Stimulated activated CD8-positive, alpha-beta memory T cell treated with anti-CD3 and anti-CD28 coated beads, Interleukin-4, amount 100 ng/mL, for 24 hours (primary cell): Measurements from ENCODE around the gene GSN.

Experiments used
- DNase-seq: peaks from one replicate; pipeline ENCODE4 v3.0.0-alpha.2; 2020; ENCODE audit warnings: low read depth

The GSN gene

GRCh38 chr9:121246821-121247561 lies 21.0 kb upstream of the GSN start:
- DNase-seq: no peak

GRCh38 chr9:121249563-121249962 lies 18.4 kb upstream of the GSN start:
- DNase-seq: no peak

- DNase-seq: no peak
These were observed 15.7 kb upstream of the GSN start for GRCh38 chr9:121252104-121252851.

- no peak for DNase-seq
These were observed 14.8 kb upstream of the GSN start for GRCh38 chr9:121253162-121253561.

- no peak for DNase-seq
These were observed 14.0 kb upstream of the GSN start for GRCh38 chr9:121253821-121254501.

GRCh38 chr9:121259498-121259897 lies 8.5 kb upstream of the GSN start:
- no peak for DNase-seq

GRCh38 chr9:121259935-121260334 lies 8.0 kb upstream of the GSN start:
- no peak for DNase-seq

- DNase-seq: no peak
These were observed 7.4 kb upstream of the GSN start for GRCh38 chr9:121260457-121261106.

GRCh38 chr9:121261107-121261460 lies 6.9 kb upstream of the GSN start:
- DNase-seq: no peak

- no peak for DNase-seq
These were observed 6.2 kb upstream of the GSN start for GRCh38 chr9:121261755-121262154.

GRCh38 chr9:121262423-121262822 lies 5.5 kb upstream of the GSN start:
- no peak for DNase-seq

GRCh38 chr9:121262953-121263352 lies 5.0 kb upstream of the GSN start:
- no peak for DNase-seq

- no peak for DNase-seq
These were observed 1.6 kb upstream of the GSN start for GRCh38 chr9:121266356-121266755.

GRCh38 chr9:121266906-121267650 lies 884 bp upstream of the GSN start:
- no peak for DNase-seq

GRCh38 chr9:121268598-121268850 lies 562 bp downstream of the GSN start:
- no peak for DNase-seq

- no peak for DNase-seq
These were observed 1.1 kb downstream of the GSN start for GRCh38 chr9:121268851-121269641.

- no peak for DNase-seq
These were observed 1.8 kb downstream of the GSN start for GRCh38 chr9:121269642-121270254.

- DNase-seq: no peak
These were observed 3.7 kb downstream of the GSN start for GRCh38 chr9:121271368-121272341.

GRCh38 chr9:121272401-121272948 lies 4.5 kb downstream of the GSN start:
- DNase-seq: no peak
